Left ventricle myocardium inferior (tissue), 1 donor: ENCODE data around the gene INPPL1. TPM values are rescaled to one million over a fixed set of nuclear protein-coding genes. Genes with fewer than 3 reads are reported as not detected.

Source experiments
- DNase-seq: peaks from one replicate; pipeline ENCODE4 v3.0.0-alpha.2; 2020
- H3K27ac ChIP-seq: fragments of 200-600 bp; replicated peaks from 2 replicates; pipeline ENCODE4 v1.8.0; 2021
- H3K27me3 ChIP-seq: fragments of 200-600 bp; 2 replicates; pipeline ENCODE4 v1.8.0; 2021; ENCODE audit warnings: low read depth
- H3K36me3 ChIP-seq: fragments of 200-600 bp; 2 replicates; pipeline ENCODE4 v1.8.0; 2021
- H3K4me1 ChIP-seq: fragments of 200-600 bp; 2 replicates; pipeline ENCODE4 v1.8.0; 2021
- H3K4me3 ChIP-seq: fragments of 200-600 bp; 2 replicates; pipeline ENCODE4 v1.8.0; 2021; ENCODE audit warnings: mild to moderate bottlenecking, moderate library complexity
- H3K9me3 ChIP-seq: fragments of 200-600 bp; replicated peaks from 2 replicates; pipeline ENCODE4 v1.8.0; 2021
- intact Hi-C: fragments of 100-400 bp; cut with micrococcal nuclease; formaldehyde crosslinking; loops from one replicate; pipeline ENCODE4 v1.11.0; 2022
- total RNA-seq: library from RNA; stranded (reverse); fragmentation: NEBNext Ultra II Directional; extraction: Animal tissue kit (Norgen Biotek cat#: 25700); gene quantifications from one replicate; pipeline ENCODE4 v1.2.1, GENCODE V29; 2021
- TF ChIP-seq, protein P1 (sequence below): fragments of 200-600 bp; IDR thresholded peaks from 2 replicates; pipeline ENCODE4 v1.8.0; 2021; ENCODE audit warnings: antibody characterized with exemption, mild to moderate bottlenecking, borderline replicate concordance
- donor health status: DM: no; HTN: yes; CAD: no; lungs with severe emphysema.

INPPL1 gene
- total RNA-seq, 1 donor from 2014 or later = 115 TPM

- Histone ChIP-seq H3K9me3 (no peaks in the 10 kb centered on the region), H3K36me3 (no peaks in the 10 kb centered on the region), H3K4me1 (no peaks in the 10 kb centered on the region), H3K27ac (no peak overlapping the region), H3K27me3 (peaks cover 59% of the 10 kb centered on the region), H3K4me3 (no peak overlapping the region)
- no peak for DNase-seq
- intact Hi-C loops = no loop called here
- TF ChIP-seq, protein P1, sequence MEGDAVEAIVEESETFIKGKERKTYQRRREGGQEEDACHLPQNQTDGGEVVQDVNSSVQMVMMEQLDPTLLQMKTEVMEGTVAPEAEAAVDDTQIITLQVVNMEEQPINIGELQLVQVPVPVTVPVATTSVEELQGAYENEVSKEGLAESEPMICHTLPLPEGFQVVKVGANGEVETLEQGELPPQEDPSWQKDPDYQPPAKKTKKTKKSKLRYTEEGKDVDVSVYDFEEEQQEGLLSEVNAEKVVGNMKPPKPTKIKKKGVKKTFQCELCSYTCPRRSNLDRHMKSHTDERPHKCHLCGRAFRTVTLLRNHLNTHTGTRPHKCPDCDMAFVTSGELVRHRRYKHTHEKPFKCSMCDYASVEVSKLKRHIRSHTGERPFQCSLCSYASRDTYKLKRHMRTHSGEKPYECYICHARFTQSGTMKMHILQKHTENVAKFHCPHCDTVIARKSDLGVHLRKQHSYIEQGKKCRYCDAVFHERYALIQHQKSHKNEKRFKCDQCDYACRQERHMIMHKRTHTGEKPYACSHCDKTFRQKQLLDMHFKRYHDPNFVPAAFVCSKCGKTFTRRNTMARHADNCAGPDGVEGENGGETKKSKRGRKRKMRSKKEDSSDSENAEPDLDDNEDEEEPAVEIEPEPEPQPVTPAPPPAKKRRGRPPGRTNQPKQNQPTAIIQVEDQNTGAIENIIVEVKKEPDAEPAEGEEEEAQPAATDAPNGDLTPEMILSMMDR = no peak
Observed at GRCh38 chr11:72271980-72272379, 47.4 kb downstream of the INPPL1 start.

GRCh38 chr11:72274435-72274834 is 49.9 kb downstream of the INPPL1 start:
- no peak for DNase-seq
- Histone ChIP-seq H3K27me3 (peaks cover 65% of the 10 kb centered on the region), H3K36me3 (no peaks in the 10 kb centered on the region), H3K9me3 (no peaks in the 10 kb centered on the region), H3K27ac (no peak overlapping the region), H3K4me3 (no peak overlapping the region), H3K4me1 (no peaks in the 10 kb centered on the region)
- TF ChIP-seq, protein P1 = no peak
- intact Hi-C loops = no loop called here

- H3K4me3 ChIP-seq = no peak overlapping the region
- H3K36me3 ChIP-seq = no peaks in the 10 kb centered on the region
- H3K9me3 ChIP-seq = no peaks in the 10 kb centered on the region
- TF ChIP-seq, protein P1 = no peak
- intact Hi-C loops = no loop called here
- H3K27ac ChIP-seq = no peak overlapping the region
- H3K27me3 ChIP-seq = peaks cover 70% of the 10 kb centered on the region
- no peak for DNase-seq
- no peaks in the 10 kb centered on the region for H3K4me1 ChIP-seq
Observed at GRCh38 chr11:72278905-72279304, 54.3 kb downstream of the INPPL1 start.

DNA sequence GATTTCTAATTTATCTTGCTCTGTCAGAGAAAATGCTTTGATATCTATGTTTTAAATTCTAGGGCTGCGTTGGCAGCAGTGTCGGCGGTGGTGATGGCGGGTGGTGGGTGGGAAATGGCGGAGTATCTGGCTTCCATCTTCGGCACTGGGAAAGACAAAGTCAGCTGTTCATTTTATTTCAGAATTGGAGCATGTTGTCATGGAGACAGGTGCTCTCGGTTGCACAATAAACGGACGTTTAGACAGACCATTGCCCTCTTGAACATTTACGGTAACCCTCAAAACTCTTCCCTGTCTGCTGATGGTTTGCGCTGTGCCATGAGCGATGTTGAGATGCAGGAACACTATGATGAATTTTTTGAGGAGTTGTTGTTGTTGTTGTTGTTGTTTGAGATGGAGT is 55.5 kb downstream of the INPPL1 start:
- intact Hi-C loops = no loop called here
- DNase-seq = no peak
- no peaks in the 10 kb centered on the region for H3K4me1 ChIP-seq
- H3K27ac ChIP-seq = no peak overlapping the region
- H3K4me3 ChIP-seq = no peak overlapping the region
- H3K27me3 ChIP-seq = peaks cover 68% of the 10 kb centered on the region
- no peaks in the 10 kb centered on the region for H3K36me3 ChIP-seq
- H3K9me3 ChIP-seq = no peaks in the 10 kb centered on the region
- TF ChIP-seq, protein P1 = no peak

DNA sequence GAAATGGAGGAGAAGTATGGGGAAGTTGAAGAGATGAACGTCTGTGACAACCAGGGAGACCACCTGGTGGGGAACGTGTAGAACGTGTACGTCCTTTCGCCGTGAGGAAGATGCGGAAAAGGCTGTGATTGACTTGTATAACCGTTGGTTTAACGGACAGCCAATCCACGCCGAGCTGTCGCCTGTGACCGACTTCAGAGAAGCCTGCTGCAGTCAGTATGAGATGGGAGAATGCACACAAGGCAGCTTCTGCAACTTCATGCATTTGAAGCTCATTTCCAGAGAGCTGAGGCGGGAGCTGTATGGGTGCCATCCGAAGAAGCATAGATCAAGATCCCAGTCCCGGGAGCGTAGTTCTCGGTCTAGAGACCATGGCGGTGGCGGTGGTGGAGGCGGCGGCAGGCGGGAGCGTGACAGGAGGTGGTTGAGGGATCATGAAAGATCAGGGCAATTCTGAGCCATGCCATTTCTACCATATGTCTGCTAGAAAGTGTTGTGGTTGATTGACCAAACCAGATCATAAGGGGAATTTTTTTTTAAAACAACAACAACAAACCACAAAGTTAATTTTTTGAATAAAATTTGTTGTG is 56.3 kb downstream of the INPPL1 start:
- no peak overlapping the region for H3K4me3 ChIP-seq
- H3K27ac ChIP-seq = no peak overlapping the region
- H3K9me3 ChIP-seq = no peaks in the 10 kb centered on the region
- no peak for DNase-seq
- TF ChIP-seq, protein P1 = no peak
- peaks cover 68% of the 10 kb centered on the region for H3K27me3 ChIP-seq
- no peaks in the 10 kb centered on the region for H3K4me1 ChIP-seq
- H3K36me3 ChIP-seq = no peaks in the 10 kb centered on the region
- intact Hi-C loops = no loop called here

DNA sequence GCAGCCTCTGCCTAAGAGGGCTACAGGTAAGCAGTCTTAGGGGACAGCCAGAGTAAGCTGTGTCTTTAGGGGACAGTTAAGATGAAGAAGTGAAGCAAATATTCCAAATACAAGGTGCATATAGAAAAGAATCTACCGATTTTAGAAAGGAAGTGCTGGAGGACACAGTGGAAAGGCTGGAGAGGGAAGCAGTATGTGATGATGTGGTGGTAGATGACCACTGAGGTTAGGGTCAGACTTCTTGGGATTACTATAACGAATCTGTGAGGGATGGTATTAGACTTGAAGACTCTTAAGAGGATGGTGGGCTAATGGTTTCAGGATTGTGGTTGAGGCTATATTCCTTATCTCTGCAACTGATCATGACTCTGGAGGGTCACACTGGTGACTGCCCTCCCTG is 59.4 kb downstream of the INPPL1 start:
- DNase-seq = no peak

More for the DNA sequence above, 59.4 kb downstream of the INPPL1 start:
- intact Hi-C loops = no loop called here
- H3K27me3 ChIP-seq = peaks cover 41% of the 10 kb centered on the region
- H3K9me3 ChIP-seq = no peaks in the 10 kb centered on the region
- H3K36me3 ChIP-seq = no peaks in the 10 kb centered on the region
- H3K4me1 ChIP-seq = no peaks in the 10 kb centered on the region
- no peak overlapping the region for H3K27ac ChIP-seq
- no peak overlapping the region for H3K4me3 ChIP-seq
- TF ChIP-seq, protein P1 = no peak
